ENCODE results near the gene CACNG4.

The CACNG4 gene

DNA sequence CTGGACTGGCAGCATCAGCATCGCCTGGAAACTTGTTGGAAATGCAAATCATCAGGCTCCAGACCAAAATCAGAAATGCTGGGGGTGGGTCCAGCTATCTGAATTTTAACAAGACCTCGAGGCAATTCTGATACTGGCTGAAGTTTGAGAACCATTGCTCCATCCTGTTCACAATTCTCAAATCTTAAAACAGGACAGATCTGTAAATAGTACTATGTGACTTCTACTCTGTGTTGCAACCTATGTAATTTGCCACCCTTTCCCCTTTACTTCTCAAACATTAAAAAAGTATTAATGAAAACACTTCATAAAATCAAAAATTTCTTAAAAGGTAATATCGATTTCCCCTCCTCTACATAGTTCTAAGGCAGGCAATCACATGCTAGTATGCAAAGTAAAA lies 108.4 kb downstream of the CACNG4 start:
- DNase-seq = no peak

DNA sequence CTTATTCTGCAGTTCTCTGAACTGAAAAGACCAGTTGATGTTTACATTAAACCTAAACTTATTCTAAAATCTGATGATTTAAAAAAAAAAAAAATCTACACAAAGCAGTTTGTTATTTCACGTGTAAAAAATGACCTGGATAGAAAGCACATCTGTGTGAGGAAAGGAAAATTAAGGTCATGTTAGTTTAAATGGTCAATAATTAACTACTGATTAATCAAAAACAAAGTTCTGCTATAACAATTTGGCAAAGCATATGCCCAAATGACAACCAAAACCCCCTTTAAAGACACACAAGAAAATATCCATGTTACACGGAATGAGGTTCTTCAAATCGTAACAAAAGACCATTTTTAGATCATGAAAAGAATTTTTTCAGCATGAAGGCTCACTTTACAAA lies 110.3 kb downstream of the CACNG4 start:
- DNase-seq = no peak

DNA sequence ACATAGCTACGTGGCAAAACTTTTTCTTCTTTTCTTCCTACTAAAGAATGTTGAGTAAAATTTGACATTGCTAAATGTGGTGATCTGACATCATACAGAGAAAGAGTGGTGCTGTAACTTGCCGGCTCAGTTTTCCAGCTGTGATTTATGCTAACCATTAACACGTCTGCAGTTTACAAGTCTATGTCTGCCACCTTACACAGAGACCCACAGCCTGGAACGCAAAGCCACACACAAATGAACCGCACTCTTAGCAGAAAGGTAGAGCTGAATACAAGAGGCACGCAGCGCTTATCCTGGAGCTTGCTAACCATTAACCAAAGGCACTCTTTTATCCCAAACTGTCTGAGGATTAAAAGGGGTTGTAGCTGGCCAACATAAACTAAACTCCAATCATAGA lies 111.8 kb downstream of the CACNG4 start:
- no peak for DNase-seq

DNA sequence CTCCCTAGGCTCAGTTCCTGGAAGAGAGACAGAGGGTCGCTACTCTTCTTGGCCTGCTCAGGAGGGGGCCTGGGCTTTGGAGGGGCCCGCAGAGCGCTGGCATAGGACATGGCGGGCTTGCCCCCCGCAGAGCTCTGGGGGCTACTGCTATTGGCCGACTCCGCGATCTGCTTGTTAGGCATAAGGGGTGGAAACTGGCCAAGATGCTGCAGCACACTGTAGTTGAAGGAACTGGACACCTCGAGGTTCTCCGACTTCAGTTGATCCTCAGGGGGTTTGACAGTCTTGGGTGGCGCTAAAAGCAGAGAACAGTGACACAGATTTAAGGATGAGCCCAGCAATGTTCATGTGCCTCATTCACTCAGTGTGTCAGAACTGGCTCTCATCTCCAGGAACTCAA lies 113.8 kb downstream of the CACNG4 start:
- DNase-seq = no peak

DNA sequence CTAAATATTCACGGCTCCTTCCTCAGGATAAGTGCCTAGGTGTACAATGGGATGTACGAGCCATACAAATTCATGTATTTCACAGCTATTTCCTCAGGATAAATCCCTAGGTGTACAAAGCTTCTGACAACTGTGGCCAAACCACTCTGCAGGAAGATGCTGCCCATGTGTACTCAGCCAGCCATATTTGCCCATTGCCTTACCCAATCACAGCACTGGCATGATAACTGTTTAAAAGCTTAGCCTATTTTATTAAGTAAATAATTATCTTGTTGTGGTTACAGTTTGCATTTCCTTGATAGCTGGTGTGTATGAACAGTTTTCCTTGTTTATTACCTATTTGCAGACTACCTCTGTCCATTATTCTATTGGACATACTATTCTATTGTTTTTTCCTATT lies 115.0 kb downstream of the CACNG4 start:
- DNase-seq = no peak

DNA sequence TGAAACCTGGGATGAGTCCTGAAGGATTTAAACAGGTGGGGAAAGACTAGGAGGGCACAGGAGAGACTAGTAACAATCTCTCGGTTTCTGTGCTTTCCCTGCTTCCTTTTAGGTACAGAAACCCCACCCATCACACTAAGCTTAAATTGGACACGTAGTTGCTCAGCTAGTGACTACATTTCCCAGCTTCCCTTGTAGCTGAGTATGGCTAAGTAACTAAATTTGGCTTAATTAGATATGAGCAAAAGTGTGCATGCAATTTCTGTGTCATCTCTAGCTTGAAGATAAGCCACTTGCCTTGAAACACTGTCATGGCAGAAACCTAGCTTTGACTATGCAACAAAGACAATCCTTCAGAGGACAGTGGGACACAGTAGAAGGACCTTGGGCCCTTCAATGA lies 116.3 kb downstream of the CACNG4 start:
- DNase-seq = no peak

DNA sequence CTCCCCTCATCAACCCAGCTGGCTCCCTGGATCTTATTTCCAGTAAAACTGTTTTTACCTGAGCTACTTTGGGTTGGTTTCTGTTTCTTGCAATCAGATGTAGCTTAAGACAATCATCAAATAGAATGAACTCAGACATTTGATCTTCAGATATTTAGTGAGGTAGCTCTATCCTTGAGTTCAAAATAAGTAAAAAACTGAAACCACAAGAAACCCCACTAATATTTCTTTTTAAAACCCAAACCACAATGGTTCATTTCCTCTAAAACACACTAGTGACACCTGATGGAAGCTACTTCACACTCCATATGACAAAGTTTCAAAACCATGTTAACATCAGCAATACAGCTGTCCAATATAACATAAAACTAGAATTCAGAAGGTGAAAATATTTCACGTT lies 117.6 kb downstream of the CACNG4 start:
- no peak for DNase-seq

All from NCI-H748 treated with DMSO at 0.1 percent for 48 hours (cell line).